Adrenal gland (tissue), 19 donors: ENCODE results near the gene DYRK1A. TPM values are rescaled to one million over a fixed set of nuclear protein-coding genes. Genes with fewer than 3 reads are reported as not detected.

Experiments
- DNase-seq, 7 donors: peaks; one replicate each; pipeline ENCODE4 v3.0.0-alpha.2; 2019 to 2020
- H3K27ac ChIP-seq, 5 donors: fragments of 200-600 bp; sonication (generic) in 4 of 5; 1 replicate in 3 of 5; 2 replicates in 2 of 5; pipeline versions ENCODE4 v1.5.1 to v1.8.0; 2016 to 2020; ENCODE audit warnings: mild to moderate bottlenecking in 1 of 5
- H3K27me3 ChIP-seq: fragments of 200-600 bp; 2 replicates; pipeline ENCODE4 v1.8.0; 2021
- H3K36me3 ChIP-seq, 2 donors: fragments of 200-600 bp; replicated peaks in 1 of 2; 1 replicate in 1 of 2; 2 replicates in 1 of 2; pipeline versions ENCODE4 v1.5.1 to v1.8.0; 2018 to 2022
- H3K4me1 ChIP-seq, 2 donors: fragments of 200-600 bp; replicated peaks in 1 of 2; 1 replicate in 1 of 2; 2 replicates in 1 of 2; pipeline versions ENCODE4 v1.5.1 to v1.8.0; 2018 to 2021
- H3K4me3 ChIP-seq, 4 donors: fragments of 200-600 bp; sonication (generic) in 3 of 4; one replicate each; pipeline ENCODE4 v1.5.1; 2016 to 2018
- H3K9me3 ChIP-seq, 3 donors: fragments of 200-600 bp; sonication (generic) in 1 of 3; replicated peaks in 1 of 3; 1 replicate in 2 of 3; 2 replicates in 1 of 3; pipeline versions ENCODE4 v1.5.1 to v1.8.0; 2016 to 2021
- POLR2A ChIP-seq, 2 donors: fragments of 450-650 bp; IDR thresholded peaks; one replicate each; pipeline ENCODE4 v1.6.1; 2017; ENCODE audit warnings: antibody characterized with exemption in 2 of 2, mild to moderate bottlenecking in 2 of 2, moderate library complexity in 1 of 2
- WGBS, 4 donors: extraction: QIAGEN DNeasy Blood & Tissue Kit in 2 of 4; methylation state at CpG; one replicate each; pipeline versions ENCODE4 v1.1.5 to v1.1.7; 2013 to 2017; 5-methylcytosine and 5-hydroxymethylcytosine counted together
- intact Hi-C, 2 donors: fragments of 100-400 bp; cut with DNase I; formaldehyde crosslinking; loops; one replicate each; pipeline versions ENCODE4 v1.14.1 to v1.15.0; 2022 to 2023
- long read RNA-seq, 10 donors: library from polyadenylated mRNA in 3 of 10; unstranded in 2 of 10; stranded (forward) in 1 of 10; transcript quantifications; one replicate each; pipeline ENCODE4 v2.0.0 and lab custom pipeline, GENCODE V29; 2021 to 2026
- polyA plus RNA-seq, 3 donors: library from polyadenylated mRNA; stranded (reverse); fragments of 200-250 nt in 2 of 3; fragments of 350-450 nt in 1 of 3; fragmentation: Illumina TruSeq in 1 of 3; extraction: RNeasy Lipid Tissue Mini Kit (QIAGEN cat#74804) in 1 of 3; gene quantifications; one replicate each; pipeline ENCODE4 v1.2.3, GENCODE V29; 2013 to 2014
- total RNA-seq, 9 donors: library from RNA; depleted of rRNA in 4 of 9; stranded (reverse); fragments of >200 nt in 4 of 9; fragments of 120-200 nt in 1 of 9; fragmentation: NEBNext Ultra II Directional in 1 of 9; extraction: Animal tissue kit (Norgen Biotek cat#: 25700) in 1 of 9; gene quantifications; one replicate each; pipeline versions ENCODE4 v1.1.0 to v1.2.4, GENCODE V29; 2013 to 2023
- TF ChIP-seq, protein P1 (sequence below), 6 experiments: fragments of 450-650 bp in 4 of 6; fragments of 200-600 bp in 2 of 6; sonication (generic) in 1 of 6; IDR thresholded peaks; 1 replicate in 5 of 6; 2 replicates in 1 of 6; pipeline versions ENCODE4 v1.5.1 to v1.8.0; 2016 to 2021; ENCODE audit warnings: antibody characterized with exemption in 6 of 6, mild to moderate bottlenecking in 2 of 6, moderate library complexity in 1 of 6
- donor health status: healthy with polysubstance abuse.
- donor health status: Bipolar disorder and iron deficiency.
- donor health status: DM: yes; HTN: yes; CAD: no.
- donor health status: DM: no; HTN: no; CAD: no.
- donor health status: DM: no; HTN: no; CAD: no.
- donor health status: DM: yes; HTN: yes; CAD: no.

DYRK1A gene
- total RNA-seq (10 to 100 TPM; 53.0 to 92.3 (median 68.4) TPM), polyA plus RNA-seq (10 to 100 TPM; 23.6 to 49.9 (median 26.6) TPM)
- long read RNA-seq, donor 1, full-length matches to known transcripts: 2 of 2 reads
- long read RNA-seq, donor 1, partial matches to known transcripts: 0 of 2 reads
- long read RNA-seq, donor 1, other reads (novel, unspliced or antisense): 0 of 2 reads
- long read RNA-seq, donor 2, full-length matches to known transcripts: 4 of 4 reads
- long read RNA-seq, donor 2, partial matches to known transcripts: 0 of 4 reads
- long read RNA-seq, donor 2, other reads (novel, unspliced or antisense): 0 of 4 reads
- long read RNA-seq, donor 3, partial matches to known transcripts: 0 of 3 reads
- long read RNA-seq, donor 3, other reads (novel, unspliced or antisense): 0 of 3 reads
- long read RNA-seq, donor 4, partial matches to known transcripts: 0 of 1 reads
- long read RNA-seq, donor 4, other reads (novel, unspliced or antisense): 1 of 1 reads
- long read RNA-seq, donor 5, partial matches to known transcripts: 0 of 2 reads
- long read RNA-seq, donor 5, other reads (novel, unspliced or antisense): 2 of 2 reads
- long read RNA-seq, donor 6, partial matches to known transcripts: 0 of 1 reads
- long read RNA-seq, donor 6, other reads (novel, unspliced or antisense): 1 of 1 reads
- long read RNA-seq, donor 7, full-length matches to known transcripts: 5 of 5 reads
- long read RNA-seq, donor 7, partial matches to known transcripts: 0 of 5 reads
- long read RNA-seq, donor 7, other reads (novel, unspliced or antisense): 0 of 5 reads
- long read RNA-seq, donor 8, full-length matches to known transcripts: 3 of 3 reads
- long read RNA-seq, donor 8, partial matches to known transcripts: 0 of 3 reads
- long read RNA-seq, donor 8, other reads (novel, unspliced or antisense): 0 of 3 reads
- long read RNA-seq, donor 9, partial matches to known transcripts: 0 of 2 reads
- long read RNA-seq, donor 9, other reads (novel, unspliced or antisense): 0 of 2 reads
- long read RNA-seq, donor 10, full-length matches to known transcripts: 5 of 5 reads
- long read RNA-seq, donor 10, partial matches to known transcripts: 0 of 5 reads
- long read RNA-seq, donor 10, other reads (novel, unspliced or antisense): 0 of 5 reads

DNA sequence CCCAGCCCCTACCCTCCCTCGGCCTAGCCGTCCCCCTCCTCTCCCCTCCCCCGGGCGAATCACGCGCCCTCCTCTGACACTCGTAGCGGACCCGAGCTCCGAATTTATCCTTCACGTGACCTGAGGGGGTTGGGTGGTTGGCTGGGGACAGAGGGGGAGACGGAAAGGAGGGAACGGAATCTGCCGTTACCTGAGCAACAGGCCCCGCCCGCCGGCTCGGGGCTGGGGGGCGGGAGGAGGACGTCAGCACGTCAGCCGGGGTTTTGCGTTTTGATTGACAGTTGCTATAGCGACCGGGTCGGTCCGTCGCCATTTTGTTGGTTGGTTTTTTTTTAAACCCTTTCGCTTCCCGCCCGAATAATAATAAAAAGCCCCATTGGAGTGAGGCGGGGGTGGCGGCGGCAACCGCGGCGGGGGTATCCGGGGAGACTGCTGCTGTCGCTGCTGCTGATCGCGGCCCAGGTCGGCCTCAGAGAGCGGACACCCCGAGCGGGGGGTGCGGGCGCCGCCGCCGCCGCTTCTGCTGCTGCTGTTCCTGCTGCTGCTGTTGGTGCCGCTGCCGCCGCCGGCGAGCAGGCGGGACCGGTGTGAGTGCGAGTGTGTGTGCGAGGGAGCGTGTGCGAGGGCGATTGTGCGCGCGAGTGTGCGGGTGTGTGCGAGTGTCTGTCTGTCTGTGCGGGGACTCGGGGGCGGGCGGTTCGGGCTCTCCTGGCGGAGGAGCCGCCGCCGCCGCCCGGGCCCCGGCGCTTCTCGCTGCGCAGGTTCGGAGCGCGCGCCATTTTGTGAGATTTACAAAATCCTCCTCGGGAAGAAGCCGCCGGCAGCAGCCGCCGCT, at the start of gene DYRK1A:
Gene DYRK1A (plus strand): TSS at position 292 of the 835 bp plus-strand sequence. CDS start 53,602 bp downstream, outside the sequence.
- no peaks in the 10 kb centered on the region for H3K9me3 ChIP-seq
- H3K27ac ChIP-seq: peak within 1 kb of the TSS; percentile 98 to 100 (median 100)
- H3K27me3 ChIP-seq: no peaks in the 10 kb centered on the region
- peak within 1 kb of the TSS; percentile 39 to 98 (median 80) for H3K4me3 ChIP-seq
- peaks cover 35 to 42% of the 10 kb centered on the region in 2 donors for H3K4me1 ChIP-seq
- peak; percentile 99 to 100 (median 99) for DNase-seq
- H3K36me3 ChIP-seq: no peaks in the 10 kb centered on the region
- WGBS, 4 donors: 0 to 2% (median 0%) methylated on average over 1 to 92 of the region's 92 CpGs
- TF ChIP-seq POLR2A (IDR thresholded peaks at IDR 0.05): peak; percentile 73 to 82
- TF ChIP-seq, protein P1, sequence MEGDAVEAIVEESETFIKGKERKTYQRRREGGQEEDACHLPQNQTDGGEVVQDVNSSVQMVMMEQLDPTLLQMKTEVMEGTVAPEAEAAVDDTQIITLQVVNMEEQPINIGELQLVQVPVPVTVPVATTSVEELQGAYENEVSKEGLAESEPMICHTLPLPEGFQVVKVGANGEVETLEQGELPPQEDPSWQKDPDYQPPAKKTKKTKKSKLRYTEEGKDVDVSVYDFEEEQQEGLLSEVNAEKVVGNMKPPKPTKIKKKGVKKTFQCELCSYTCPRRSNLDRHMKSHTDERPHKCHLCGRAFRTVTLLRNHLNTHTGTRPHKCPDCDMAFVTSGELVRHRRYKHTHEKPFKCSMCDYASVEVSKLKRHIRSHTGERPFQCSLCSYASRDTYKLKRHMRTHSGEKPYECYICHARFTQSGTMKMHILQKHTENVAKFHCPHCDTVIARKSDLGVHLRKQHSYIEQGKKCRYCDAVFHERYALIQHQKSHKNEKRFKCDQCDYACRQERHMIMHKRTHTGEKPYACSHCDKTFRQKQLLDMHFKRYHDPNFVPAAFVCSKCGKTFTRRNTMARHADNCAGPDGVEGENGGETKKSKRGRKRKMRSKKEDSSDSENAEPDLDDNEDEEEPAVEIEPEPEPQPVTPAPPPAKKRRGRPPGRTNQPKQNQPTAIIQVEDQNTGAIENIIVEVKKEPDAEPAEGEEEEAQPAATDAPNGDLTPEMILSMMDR (IDR thresholded peaks at IDR 0.05): no peak
- intact Hi-C loops: loop anchor here in 1 of 2 donors (10.0 kb wide), 1 partner anchor 102 kb away; the partner anchor contains the start of gene VPS26C

DNA sequence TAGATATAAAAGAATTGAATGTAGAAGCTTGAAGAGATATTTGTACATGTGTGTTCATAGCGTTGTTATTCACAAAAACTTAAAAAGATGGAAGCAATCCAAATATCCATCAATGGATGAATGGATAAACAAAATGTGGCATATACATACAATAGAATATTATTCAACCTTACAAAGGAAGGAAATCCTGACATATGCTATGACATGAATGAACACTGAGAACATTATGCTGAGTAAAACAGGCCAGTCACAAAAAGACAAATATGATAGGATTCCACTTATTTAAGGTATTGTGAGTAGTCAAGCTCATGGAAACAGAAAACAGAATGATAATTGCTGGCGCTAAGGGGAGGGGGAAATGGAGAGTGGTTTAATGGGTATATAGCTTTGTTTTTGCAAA, 47.0 kb upstream of the DYRK1A start:
- no peak overlapping the region for H3K4me3 ChIP-seq
- TF ChIP-seq POLR2A (IDR thresholded peaks at IDR 0.05): no peak
- TF ChIP-seq, protein P1 (IDR thresholded peaks at IDR 0.05): no peak
- H3K4me1 ChIP-seq: no peaks in the 10 kb centered on the region
- DNase-seq: no peak
- WGBS, 4 donors: 81 to 91% (median 86%) methylated on average over 2 of the region's 2 CpGs
- no peaks in the 10 kb centered on the region for H3K9me3 ChIP-seq
- no peak overlapping the region for H3K27ac ChIP-seq
- H3K27me3 ChIP-seq: no peaks in the 10 kb centered on the region
- no peaks in the 10 kb centered on the region for H3K36me3 ChIP-seq
- intact Hi-C loops: no loop called here

DNA sequence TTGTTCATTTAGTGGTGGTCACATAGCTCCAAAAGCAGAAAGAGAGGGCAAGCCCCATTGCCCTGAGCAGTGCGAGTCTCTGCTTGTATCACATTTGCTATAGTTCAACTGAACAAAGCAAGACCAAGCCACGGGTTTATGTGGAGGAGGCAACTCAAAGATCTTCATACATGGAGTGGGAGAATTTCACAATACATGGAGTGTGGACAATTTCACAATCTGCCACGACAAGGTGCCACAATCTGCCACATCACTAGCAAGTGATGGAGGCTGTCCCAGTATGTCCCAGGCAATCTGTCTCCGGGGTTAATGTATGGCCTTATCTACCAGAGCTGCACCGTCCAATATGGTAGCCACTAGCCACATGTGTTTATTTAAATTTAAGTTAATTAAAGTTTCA, 44.5 kb upstream of the DYRK1A start:
- WGBS, 4 donors: 63 to 92% (median 80%) methylated on average over 5 of the region's 5 CpGs
- intact Hi-C loops: no loop called here
- no peaks in the 10 kb centered on the region for H3K36me3 ChIP-seq

More for the DNA sequence above, 44.5 kb upstream of the DYRK1A start:
- H3K27me3 ChIP-seq: no peaks in the 10 kb centered on the region
- no peak for DNase-seq
- TF ChIP-seq, protein P1 (IDR thresholded peaks at IDR 0.05): no peak
- TF ChIP-seq POLR2A (IDR thresholded peaks at IDR 0.05): no peak
- H3K4me1 ChIP-seq: no peaks in the 10 kb centered on the region
- no peak overlapping the region for H3K27ac ChIP-seq
- H3K4me3 ChIP-seq: no peak overlapping the region
- no peaks in the 10 kb centered on the region for H3K9me3 ChIP-seq
